ENCODE results near the gene TSHZ2. TPM values are rescaled to one million over a fixed set of nuclear protein-coding genes. Genes with fewer than 3 reads are reported as not detected.

Gene TSHZ2
- total and polyA plus RNA-seq, 12 donors: 1.5 to 6.2 (median 4.5) TPM

DNA sequence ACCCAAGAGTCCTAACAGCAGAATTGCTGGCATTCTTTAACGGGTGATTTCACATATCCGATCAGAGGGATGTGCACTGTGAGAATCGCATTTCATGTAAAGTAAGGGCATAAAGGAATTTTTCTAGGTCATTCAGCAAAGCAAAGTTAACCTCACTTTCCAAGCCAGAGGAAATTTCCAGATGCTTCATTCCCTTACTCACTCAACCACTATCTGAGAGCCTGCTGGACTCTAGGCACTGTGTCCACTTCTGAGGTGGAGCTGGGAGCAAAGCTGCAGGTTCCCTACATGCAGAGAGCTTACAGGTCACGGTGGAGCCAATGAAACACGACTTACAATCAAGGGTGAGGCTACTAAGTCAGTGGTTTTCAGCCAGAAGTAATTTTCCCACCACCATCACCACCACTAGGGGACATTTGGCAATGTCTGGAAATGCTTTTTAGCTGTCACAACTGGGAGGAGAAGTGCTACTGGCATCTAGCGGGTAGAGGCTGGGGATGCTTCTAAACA, 34.5 kb upstream of the TSHZ2 start:
- no peak for DNase-seq
- Histone ChIP-seq H3K4me1 (no peaks in the 10 kb centered on the region), H3K9me3 (no peaks in the 10 kb centered on the region), H3K27me3 (no peaks in the 10 kb centered on the region), H3K4me3 (no peak overlapping the region), H3K36me3 (no peaks in the 10 kb centered on the region), H3K27ac (no peak overlapping the region)
- ATAC-seq: no peak
- intact Hi-C loops (cut with DNase I): loop anchor here in 1 of 10 donors (10.0 kb wide), 1 partner anchor 57 kb away; no protein-coding TSS in a partner anchor
- TF ChIP-seq, protein P1, sequence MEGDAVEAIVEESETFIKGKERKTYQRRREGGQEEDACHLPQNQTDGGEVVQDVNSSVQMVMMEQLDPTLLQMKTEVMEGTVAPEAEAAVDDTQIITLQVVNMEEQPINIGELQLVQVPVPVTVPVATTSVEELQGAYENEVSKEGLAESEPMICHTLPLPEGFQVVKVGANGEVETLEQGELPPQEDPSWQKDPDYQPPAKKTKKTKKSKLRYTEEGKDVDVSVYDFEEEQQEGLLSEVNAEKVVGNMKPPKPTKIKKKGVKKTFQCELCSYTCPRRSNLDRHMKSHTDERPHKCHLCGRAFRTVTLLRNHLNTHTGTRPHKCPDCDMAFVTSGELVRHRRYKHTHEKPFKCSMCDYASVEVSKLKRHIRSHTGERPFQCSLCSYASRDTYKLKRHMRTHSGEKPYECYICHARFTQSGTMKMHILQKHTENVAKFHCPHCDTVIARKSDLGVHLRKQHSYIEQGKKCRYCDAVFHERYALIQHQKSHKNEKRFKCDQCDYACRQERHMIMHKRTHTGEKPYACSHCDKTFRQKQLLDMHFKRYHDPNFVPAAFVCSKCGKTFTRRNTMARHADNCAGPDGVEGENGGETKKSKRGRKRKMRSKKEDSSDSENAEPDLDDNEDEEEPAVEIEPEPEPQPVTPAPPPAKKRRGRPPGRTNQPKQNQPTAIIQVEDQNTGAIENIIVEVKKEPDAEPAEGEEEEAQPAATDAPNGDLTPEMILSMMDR (IDR thresholded peaks at IDR 0.05): no peak
- 75 to 78% methylated on average over 6 of the region's 6 CpGs for WGBS, 2 donors

DNA sequence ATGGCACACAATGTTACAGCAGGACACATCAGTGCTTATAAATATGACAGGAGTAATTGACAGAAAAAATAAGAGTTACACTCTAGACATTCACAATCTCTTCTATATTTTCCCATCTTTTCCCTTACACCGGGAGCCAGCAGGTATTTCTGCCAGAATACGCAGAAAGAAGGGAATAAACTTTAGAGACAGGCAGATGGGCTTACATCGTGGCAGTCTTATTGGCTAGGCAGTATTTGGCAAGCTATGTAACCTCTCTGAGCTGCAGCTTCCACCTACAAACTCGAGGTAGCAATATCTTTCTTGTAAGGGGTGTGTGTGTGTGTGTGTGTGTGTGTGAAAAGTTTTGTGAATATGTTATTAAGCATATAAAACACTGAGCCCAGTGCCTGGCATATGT, 33.0 kb upstream of the TSHZ2 start:
- DNase-seq (no peak), ATAC-seq (no peak)
- Histone ChIP-seq H3K36me3 (no peaks in the 10 kb centered on the region), H3K27ac (no peak overlapping the region), H3K4me3 (no peak overlapping the region), H3K9me3 (no peaks in the 10 kb centered on the region), H3K27me3 (no peaks in the 10 kb centered on the region), H3K4me1 (no peaks in the 10 kb centered on the region)
- intact Hi-C loops (cut with DNase I): loop anchor here in 1 of 10 donors (10.0 kb wide), 1 partner anchor 56 kb away; no protein-coding TSS in a partner anchor
- 85 to 89% methylated on average over 4 of the region's 4 CpGs for WGBS, 2 donors
- TF ChIP-seq, protein P1 (IDR thresholded peaks at IDR 0.05): no peak

DNA sequence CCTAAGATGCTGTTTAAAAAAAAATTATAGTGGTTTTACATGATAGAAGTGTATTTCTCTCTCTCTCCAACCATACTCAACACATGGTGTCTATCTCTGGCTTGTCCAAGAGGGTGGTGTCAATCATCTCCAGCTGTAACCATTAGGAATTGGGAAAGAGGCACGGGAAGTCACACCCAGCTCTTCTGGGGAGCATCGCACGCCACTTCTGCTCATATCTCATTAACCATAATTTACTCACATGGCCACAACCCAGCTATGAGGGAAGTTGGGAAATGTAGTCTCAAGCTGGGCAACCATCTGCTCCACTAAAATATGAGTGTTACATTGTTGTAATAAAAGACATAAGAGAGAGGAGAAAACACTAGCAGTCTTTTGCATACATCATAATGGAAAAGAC, 30.4 kb upstream of the TSHZ2 start:
- DNase-seq (no peak), ATAC-seq (no peak)
- TF ChIP-seq, protein P1 (IDR thresholded peaks at IDR 0.05): no peak
- Histone ChIP-seq H3K4me3 (no peak overlapping the region), H3K27me3 (no peaks in the 10 kb centered on the region), H3K4me1 (no peaks in the 10 kb centered on the region), H3K27ac (no peak overlapping the region), H3K9me3 (no peaks in the 10 kb centered on the region), H3K36me3 (no peaks in the 10 kb centered on the region)
- 69 to 76% methylated on average over 3 of the region's 3 CpGs for WGBS, 2 donors
- intact Hi-C loops (cut with DNase I): no loop called here

DNA sequence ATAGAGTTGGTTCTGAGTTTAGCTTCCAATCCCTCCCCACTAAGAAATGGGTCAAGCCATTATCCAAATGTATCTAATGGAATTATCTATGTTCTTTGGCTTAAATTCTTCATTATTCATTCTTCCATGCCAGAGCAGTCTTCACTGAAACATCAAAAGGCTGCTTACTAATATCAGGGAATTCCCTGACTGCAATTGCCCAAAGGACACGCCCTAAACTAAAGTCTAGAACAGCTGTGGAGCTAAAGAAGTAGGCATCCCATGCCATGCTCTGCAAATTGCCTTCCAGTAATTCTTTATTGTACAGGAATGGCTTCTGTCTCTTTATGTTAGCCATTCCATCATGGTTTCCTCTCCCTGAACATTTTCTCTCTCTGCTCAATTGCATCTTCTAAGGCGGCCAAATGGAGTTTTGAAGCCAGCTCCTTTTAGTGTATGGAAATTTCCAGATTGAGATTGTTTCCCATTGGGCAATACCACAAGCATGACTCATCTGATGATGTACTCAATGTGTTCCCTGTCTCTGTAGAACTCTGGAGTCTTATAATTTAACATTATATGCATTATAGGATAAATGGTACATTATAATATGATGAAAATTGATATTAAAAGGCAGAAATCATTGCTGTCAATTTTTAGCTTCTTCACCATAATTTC, 28.8 kb upstream of the TSHZ2 start:
- no peak for ATAC-seq
- TF ChIP-seq, protein P1 (IDR thresholded peaks at IDR 0.05): no peak
- Histone ChIP-seq H3K4me1 (no peaks in the 10 kb centered on the region), H3K27me3 (no peaks in the 10 kb centered on the region), H3K27ac (peak overlapping the region in 1 of 10 donors; percentile 13), H3K4me3 (no peak overlapping the region), H3K9me3 (no peaks in the 10 kb centered on the region), H3K36me3 (no peaks in the 10 kb centered on the region)
- no peak for DNase-seq
- WGBS, 2 donors: 71% methylated on average over 2 of the region's 2 CpGs
- intact Hi-C loops (cut with DNase I): no loop called here

All from heart right ventricle (tissue), 16 donors.